DMS153 treated with DMSO at 0.1 percent for 48 hours (cell line): ENCODE results near the gene LGALS13.
A peak's percentile ranks its signal among the peaks of the same experiment; 100 is the strongest.

Source experiments
- DNase-seq: peaks from one replicate; lab custom pipeline; 2025; ENCODE audit not compliant: unreplicated experiment; lab: John Stamatoyannopoulos, UW

Gene LGALS13

GRCh38 chr19:39602224-39602623, at the start of gene LGALS13:
LGALS13 (plus strand) TSS chr19:39602524; CDS start chr19:39602569, 45 bp downstream.
- no peak for DNase-seq

GRCh38 chr19:39553082-39553652, 49.2 kb upstream of the LGALS13 start:
- no peak for DNase-seq

GRCh38 chr19:39554701-39555311, 47.5 kb upstream of the LGALS13 start:
- no peak for DNase-seq

- no peak for DNase-seq
Measured at GRCh38 chr19:39555883-39556282, 46.4 kb upstream of the LGALS13 start.

- DNase-seq = peak; percentile 56
Measured at GRCh38 chr19:39557811-39558623, 44.3 kb upstream of the LGALS13 start.

GRCh38 chr19:39558624-39559117, 43.7 kb upstream of the LGALS13 start:
- no peak for DNase-seq

GRCh38 chr19:39563408-39563807, 38.9 kb upstream of the LGALS13 start:
- no peak for DNase-seq

- no peak for DNase-seq
Measured at GRCh38 chr19:39566064-39566463, 36.3 kb upstream of the LGALS13 start.

GRCh38 chr19:39568604-39569003, 33.7 kb upstream of the LGALS13 start:
- DNase-seq = no peak

- DNase-seq = no peak
Measured at GRCh38 chr19:39582442-39582841, 19.9 kb upstream of the LGALS13 start.

- DNase-seq = no peak
Measured at GRCh38 chr19:39582891-39583625, 19.3 kb upstream of the LGALS13 start.

GRCh38 chr19:39587496-39587895, 14.8 kb upstream of the LGALS13 start:
- no peak for DNase-seq

- DNase-seq = no peak
Measured at GRCh38 chr19:39588066-39588465, 14.3 kb upstream of the LGALS13 start.

GRCh38 chr19:39590265-39590664, 12.1 kb upstream of the LGALS13 start:
- DNase-seq = no peak

- no peak for DNase-seq
Measured at GRCh38 chr19:39592381-39592780, 9.9 kb upstream of the LGALS13 start.

- no peak for DNase-seq
Measured at GRCh38 chr19:39595950-39596349, 6.4 kb upstream of the LGALS13 start.

- no peak for DNase-seq
Measured at GRCh38 chr19:39596911-39597310, 5.4 kb upstream of the LGALS13 start.

GRCh38 chr19:39599116-39599515, 3.2 kb upstream of the LGALS13 start:
- no peak for DNase-seq

- DNase-seq = no peak
Measured at GRCh38 chr19:39603825-39604224, 1.5 kb downstream of the LGALS13 start.

GRCh38 chr19:39607021-39607420, 4.7 kb downstream of the LGALS13 start:
- no peak for DNase-seq

- DNase-seq = no peak
Measured at GRCh38 chr19:39607561-39607960, 5.2 kb downstream of the LGALS13 start.
